Fibroblast of skin of left quadriceps (primary cell): Measurements from ENCODE around the gene JMJD7.

Experiments
- DNase-seq, 2 experiments: peaks; one replicate each; pipeline ENCODE4 v3.0.0-alpha.2; 2013; ENCODE audit warnings: low read depth in 2 of 2

The JMJD7 gene

GRCh38 chr15:41843571-41843970, 15.7 kb downstream of the JMJD7 start:
- DNase-seq = no peak

DNA sequence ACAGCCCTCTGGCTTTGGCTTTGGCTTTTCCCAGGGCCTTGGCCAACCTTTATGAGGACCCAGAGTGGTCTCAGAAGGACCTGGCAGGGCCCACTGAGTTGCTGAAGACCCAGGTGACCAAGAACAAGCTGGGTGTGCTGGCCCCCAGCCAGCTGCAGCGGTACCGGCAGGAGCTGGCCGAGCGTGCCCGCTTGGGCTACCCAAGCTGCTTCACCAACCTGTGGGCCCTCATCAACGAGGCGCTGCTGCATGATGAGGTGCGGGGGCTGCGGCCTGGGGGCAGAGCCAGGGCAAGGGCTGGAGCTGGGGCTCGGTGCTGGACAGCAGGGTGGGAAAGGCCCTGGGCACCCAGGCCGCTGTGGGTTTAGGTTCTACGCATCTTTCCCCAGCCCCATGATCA, 16.9 kb downstream of the JMJD7 start:
- no peak for DNase-seq

GRCh38 chr15:41847206-41847605, 19.3 kb downstream of the JMJD7 start:
- no peak for DNase-seq

GRCh38 chr15:41847981-41848380, 20.1 kb downstream of the JMJD7 start:
- DNase-seq = no peak

- no peak for DNase-seq
These were observed 20.7 kb downstream of the JMJD7 start for GRCh38 chr15:41848631-41849030.

DNA sequence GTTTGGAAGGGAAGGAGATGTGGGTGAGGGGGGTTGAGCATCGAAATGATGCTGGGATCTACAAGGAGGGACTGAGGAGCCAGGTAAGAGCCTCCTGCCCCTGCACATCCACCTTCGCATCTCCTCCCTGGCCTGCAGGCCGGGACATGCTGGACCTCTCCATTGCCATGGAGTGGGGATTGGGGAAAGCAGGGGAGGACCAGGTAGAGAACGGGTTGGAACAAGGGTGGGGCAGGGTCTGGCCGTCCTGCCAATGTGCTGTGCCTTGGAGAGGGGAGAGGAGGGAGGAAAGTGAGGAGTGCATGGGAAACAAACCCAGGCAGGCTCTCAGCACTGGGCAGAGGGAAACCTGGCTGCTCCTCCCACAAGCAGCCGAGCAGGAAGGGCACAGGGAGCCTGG, 21.3 kb downstream of the JMJD7 start:
- DNase-seq = no peak

DNA sequence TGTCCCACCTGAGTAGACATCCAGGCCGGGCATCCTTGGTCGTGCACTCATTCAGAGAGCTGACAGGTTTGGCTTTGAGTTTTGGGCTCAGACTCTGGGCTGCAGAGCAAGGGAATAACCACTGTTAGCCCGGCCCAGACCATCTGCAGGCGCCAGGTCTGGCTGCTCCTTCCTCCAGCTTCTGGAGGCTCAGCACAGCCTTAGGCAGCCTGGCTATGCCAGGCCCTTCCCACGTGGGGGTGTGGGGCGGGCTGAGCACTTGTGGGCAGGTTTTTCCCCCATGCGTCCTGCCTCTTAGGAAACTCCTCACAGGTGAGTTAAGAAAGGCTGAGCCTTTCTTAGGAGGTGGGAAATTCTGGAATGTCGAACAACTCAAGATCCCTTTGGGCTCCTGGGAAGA, 22.0 kb downstream of the JMJD7 start:
- no peak for DNase-seq

DNA sequence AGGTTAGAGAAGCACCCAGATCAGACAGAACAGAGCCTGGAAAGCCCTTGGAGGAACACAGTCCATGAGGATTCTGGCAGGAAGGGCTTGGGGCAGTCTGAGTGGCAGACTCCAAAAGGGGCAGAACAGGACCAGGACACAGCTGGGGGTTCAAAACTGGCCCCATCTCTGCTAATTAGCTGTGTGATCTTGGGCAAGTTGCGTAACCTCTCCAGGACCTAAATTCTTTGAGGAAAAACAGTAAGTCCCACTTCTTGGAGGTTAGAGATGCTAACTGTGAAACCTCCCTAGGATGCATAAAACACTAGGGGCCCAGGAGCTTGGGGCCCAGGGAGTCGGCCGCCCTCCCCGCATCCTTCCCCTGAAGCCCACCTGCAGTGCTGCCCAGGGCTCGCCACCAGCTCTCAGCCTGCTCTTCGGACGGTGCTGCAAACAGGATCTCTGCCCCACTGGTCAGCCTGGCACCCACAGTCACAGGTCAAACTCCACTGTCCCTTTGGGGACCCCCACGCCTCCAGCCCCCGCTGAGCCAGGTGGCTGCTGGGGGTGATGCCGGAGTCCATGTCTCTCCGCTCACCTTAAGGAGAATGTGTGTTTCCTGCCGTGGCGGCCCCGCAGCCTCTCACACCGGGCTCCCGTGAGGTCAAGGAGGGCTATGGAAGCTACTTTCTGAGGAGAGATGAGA, 22.7 kb downstream of the JMJD7 start:
- DNase-seq = no peak

DNA sequence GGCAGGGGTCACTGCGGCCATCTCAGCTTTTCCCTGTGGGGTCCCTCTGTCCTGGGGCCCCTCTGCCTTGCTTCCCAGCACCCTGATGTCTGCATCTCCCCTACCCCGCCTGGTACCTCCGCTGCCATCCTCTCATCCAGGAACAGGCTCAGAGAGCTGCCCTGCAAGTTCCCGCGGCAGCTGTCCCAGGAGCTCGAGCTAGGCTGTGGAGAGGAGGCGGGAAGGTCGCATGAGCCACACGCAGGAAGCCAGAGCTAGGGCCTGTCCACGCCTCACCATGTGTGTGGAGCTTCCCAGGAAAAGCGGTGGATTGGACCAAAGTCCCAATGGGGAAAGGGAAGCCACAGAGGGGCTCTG, 23.3 kb downstream of the JMJD7 start:
- no peak for DNase-seq

DNA sequence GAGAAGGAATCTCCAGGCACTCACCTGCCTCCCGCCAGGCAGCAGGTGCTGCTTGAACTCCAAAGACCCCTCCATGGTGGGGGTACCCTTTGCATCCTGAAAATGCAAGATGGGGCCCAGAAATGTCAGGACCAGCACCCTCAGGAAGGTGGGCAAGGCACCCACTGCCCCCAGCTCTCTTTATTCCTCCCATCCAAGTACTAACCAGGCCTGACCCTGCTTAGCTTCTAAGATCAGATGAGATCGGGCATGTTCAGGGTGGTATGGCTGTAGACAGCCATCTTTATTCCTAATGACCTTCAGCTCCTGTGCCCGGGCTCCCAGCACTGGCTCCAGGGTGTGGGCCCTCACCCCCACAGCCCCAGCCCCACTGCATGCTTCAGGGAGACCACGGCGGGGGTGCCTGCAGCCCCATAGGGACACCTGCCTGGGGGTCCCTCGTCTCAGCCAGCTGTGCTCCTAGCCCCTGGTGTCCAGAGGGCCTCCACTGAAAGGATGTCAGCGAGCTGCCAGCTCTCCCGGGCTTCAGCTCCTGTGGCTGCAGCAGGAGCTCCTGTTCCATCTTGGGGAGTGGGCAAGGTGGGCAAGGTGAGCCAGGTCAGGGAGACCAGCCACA, 24.0 kb downstream of the JMJD7 start:
- DNase-seq = no peak

DNA sequence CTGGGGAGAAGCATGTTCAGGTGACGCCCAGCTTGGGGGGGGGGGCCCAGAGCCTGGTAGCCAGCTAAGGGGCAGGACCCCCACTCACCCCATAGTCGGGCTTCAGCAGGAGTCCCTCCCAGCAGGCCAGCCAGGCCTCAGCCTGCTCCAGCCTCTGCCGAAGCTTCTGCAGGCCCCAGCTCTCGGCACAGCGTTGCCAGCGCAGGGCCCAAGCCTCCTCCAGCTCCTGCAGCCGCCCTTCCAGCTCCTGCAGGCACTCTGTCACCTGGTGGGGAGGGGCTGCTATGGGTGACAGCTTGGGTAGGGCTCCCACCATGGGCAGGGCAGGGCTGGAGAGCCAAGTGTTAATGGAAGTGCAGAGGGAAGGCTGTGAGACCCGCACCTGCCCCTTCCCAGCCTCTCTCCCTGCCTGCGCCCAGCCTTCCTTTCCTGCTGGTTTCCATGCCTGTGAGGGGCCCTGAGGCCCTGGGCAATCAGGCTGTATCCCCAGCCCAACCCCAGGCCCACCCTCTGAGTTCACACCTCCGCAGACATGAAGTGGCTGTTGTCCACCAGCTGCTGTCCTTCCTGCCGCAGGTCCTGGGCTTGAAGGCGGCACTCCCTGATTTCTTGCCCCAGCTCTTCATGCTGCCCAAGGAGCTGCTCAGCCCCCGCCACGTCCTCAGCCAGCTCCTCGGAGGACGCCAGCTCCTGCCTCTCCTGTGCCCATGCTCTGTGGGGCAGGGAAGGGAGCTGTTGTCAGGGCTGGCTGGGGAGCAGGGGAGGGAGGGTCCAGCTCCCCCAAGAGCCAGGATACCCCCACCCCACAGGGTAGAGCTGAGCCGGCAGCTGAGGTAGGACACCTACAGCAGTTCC, 25.1 kb downstream of the JMJD7 start:
- DNase-seq = no peak

DNA sequence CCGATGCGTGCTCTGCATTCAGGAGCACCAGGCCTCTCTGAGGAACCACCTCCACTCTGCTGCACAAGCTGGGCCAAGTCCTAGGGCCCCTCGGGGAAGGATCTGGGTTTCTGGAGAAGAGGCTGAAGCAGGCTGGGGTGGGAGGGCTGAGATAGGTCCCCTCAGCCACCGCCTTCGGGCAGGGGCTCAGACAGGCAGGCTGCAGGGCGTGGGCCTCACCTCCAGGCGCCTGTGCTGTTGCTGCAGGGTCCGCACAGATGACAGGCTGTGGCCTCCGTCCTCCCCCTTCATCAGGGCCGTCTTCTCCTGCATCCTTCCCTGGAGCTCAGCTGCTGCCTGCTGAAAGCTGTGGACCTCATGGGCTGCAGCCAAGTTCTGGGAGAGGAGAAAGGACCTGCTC, 25.9 kb downstream of the JMJD7 start:
- no peak for DNase-seq

DNA sequence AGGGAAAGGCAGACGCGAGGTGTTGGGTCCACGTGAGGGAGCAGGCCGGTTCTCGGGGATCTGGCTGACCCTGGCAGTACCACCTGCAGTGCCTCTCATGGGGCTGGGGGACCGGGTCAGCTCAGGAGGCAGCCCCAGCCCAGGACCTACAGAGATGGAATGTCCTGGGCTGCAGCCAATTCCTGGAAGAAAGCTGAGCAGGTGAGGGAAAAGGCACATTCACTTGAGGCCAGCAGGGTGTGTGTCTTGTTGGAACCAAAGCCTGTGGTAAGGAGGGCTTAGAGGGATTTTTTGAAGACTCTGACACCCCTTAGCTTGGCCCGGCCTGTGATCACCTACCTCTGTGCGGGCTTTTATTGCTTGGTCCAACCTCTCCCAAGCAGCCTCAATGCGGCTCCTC, 26.6 kb downstream of the JMJD7 start:
- DNase-seq = no peak

DNA sequence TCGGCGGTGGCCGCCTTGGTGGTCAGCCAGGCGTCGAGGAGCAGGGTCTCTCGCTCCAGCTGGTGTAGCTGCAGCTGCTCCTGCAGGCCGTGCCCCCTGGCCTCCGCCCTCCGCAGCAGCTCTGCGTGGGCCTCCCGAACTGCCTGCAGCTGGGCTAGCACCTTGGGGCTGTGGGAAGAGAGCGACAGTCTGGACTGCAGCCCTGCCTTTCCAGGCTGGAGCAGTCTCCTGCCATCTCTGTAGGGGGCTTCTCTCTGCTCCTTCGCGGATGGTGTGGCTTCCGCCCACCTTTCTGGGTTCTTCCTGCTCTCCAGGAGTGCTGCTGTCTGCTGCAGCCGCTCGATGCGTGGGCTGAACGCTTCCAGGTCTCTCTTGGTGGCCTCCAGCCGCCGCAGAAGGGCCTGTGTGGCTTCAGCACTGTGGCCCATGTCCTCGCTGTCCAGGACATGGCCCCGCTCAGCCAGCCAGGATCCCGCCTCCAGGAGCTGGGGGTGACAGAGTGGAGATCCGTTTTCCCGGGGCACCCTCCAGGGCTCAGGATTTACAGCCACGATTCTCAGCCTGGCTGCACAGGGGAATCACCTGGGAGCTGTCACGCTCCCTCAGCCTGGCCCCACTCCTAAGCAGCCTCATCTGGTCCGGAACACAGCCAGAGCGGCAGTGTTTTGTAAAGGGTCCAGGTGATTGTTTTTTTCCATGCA, 27.5 kb downstream of the JMJD7 start:
- DNase-seq = no peak

GRCh38 chr15:41856262-41856661, 28.4 kb downstream of the JMJD7 start:
- no peak for DNase-seq

- no peak for DNase-seq
These were observed 28.8 kb downstream of the JMJD7 start for GRCh38 chr15:41856716-41857115.

DNA sequence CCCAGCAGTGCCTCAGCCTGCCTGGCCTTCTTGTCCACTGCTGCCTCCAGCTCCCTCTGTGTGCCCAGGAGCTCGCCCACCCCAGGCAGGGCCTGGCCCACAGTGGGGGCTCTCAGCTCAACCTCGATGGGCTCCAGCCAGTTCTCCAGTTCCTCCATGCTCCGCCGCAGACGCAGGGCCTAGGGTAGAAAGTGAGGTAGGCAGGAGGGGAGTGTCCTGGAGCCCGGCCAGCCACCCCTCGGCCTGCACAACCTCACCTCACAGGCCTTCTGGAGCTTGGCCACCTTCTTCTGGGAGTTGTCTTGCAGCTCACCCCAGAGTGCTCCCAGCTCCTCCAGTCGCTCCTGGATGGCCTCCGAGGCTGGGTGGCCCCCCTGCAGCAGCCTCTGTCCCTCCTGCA, 29.4 kb downstream of the JMJD7 start:
- no peak for DNase-seq

DNA sequence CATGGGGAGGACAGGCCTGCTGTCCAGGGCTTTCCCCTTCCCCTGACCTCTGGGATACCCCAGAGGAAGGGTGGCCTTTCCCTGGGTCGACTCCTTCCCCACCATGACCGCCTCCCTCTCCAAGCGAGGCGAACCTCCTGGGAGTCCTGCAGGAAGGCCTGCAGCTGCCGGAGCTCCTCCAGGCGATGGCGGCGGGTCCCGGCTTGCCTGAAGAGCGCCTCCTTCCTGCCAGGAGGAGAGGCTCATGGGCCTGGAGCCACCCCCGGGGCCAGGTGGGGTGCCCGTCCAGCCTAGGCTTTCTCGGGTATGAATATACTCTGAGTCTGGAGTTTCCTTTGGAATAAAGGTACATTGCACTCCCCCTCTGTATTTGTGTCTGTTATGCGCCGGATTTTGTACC, 30.9 kb downstream of the JMJD7 start:
- DNase-seq = no peak

DNA sequence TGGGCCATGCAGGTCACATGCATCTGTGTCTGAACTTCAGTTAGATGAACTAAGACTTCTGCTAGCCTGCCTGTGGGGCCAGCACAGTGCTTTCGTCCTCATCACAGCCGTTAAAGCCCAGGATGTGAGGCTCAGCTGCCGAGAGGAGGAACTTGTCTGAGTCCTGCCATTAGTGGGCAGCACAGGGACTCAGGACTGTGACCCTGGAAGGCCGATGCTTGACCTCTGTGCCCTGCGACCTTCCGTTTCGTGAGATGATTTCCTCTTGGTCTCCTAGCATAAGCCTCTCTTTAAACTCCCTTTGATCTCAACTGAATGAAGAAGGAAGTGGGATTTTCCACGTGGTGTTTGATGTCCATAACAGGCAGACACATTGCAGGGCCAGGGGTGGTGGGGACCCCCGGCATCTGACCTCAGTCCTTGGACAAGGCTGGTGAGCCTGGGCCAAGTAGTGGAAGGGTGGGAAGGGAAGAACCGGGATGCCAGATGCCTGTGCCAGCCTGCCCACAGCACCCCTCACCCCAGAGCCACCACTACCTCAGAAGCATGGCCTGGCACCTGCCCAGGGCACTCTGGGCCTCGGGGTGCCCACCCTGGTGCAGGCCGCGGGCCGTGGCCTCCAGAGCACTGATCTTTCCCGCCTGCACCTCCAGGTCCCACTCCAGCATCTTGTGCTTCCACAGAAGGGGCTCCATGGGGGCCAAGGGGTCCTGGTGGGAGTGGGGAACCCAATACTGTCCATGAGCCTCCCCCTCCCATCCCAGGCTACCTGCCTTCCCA, 32.3 kb downstream of the JMJD7 start:
- no peak for DNase-seq

GRCh38 chr15:41861736-41862356, 34.0 kb downstream of the JMJD7 start:
- no peak for DNase-seq

DNA sequence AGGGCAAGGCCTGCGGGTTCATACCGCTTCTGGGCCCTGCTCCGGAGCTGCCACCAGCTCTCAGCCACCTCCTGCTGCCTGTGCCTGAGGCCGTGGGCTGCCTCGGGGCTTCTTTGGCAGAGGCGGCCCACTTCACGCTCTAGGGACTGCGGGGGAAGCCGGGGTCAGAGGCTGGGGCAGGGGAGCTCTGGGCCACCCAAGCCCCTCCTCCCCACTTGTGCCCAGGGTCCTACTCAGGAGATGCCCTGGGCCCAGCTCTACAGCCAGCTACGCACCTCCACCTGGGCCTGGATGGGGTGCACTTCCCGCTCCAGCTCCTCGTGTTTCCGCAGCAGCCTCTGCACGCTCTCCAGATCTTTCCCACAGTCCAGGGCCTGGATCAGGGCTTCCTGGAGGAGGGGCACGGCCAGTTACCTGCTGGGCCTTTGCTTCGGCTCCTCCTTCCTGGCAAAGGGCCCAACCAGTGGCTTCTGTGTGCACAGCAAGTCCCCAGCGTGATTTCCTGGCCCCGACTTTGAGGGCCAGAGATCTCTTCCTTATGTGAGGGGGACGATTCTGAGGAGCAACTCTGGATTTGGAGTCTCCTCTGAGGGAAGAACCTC, 34.7 kb downstream of the JMJD7 start:
- no peak for DNase-seq
